Measurements from ENCODE around the gene EVPL. TPM values are rescaled to one million over a fixed set of nuclear protein-coding genes. Genes with fewer than 3 reads are reported as not detected.

The EVPL gene
- total RNA-seq, 1 donor from 2014 or later, result not detected

DNA sequence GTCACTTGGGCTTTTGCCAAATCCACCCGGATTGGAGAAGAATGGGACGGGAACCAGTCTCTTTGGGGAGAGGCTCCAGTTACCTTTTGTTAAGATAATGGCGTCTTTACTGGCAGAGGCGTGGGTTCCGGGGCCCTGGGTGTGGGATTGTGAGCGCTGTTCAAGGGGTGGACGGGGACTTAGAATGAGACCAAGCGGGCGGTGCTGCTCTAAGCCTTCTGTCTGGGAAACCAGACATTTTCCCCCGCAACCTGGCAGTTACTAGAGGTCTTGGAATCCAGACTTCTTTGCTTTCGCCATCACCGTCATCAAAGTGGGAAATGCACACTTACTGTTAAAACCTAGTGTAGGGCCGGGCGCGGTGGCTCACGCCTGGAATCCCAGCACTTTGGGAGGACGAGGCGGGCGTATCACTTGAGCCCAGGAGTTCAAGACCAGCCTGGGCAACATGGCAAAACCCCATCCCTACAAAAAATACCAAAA, 47.4 kb downstream of the EVPL start:
- peaks cover 25% of the 10 kb centered on the region for H3K4me1 ChIP-seq (ENCODE audit: insufficient read depth, low read length)
- Mint-ChIP-seq H3K4me1 (ENCODE audit: low read depth, unreplicated experiment) (peaks cover 44% of the 10 kb centered on the region), H3K27me3 (ENCODE audit: low read depth, unreplicated experiment) (no peaks in the 10 kb centered on the region), H3K4me3 (ENCODE audit: unreplicated experiment) (peak overlapping the region; percentile 98), H3K9me3 (ENCODE audit: unreplicated experiment) (no peaks in the 10 kb centered on the region), H3K27ac (ENCODE audit: unreplicated experiment) (peak overlapping the region; percentile 100), H3K36me3 (ENCODE audit: low read depth, unreplicated experiment) (peaks cover 7% of the 10 kb centered on the region)
- H4K20me1 ChIP-seq (ENCODE audit: insufficient read depth, low read length), result peaks cover 14% of the 10 kb centered on the region
- H3K9ac ChIP-seq (ENCODE audit: low read length), result peak overlapping the region; percentile 93
- peak overlapping the region; percentile 81 for H3K4me3 ChIP-seq (ENCODE audit: insufficient read depth, low read depth, low read length)
- FAIRE-seq (no peak), DNase-seq (ENCODE audit: low read depth) (peak; percentile 82)
- no peak for TF ChIP-seq EZH2 (IDR thresholded peaks at IDR 0.05; ENCODE audit: insufficient read depth, low read length)
- TF ChIP-seq, protein P1, sequence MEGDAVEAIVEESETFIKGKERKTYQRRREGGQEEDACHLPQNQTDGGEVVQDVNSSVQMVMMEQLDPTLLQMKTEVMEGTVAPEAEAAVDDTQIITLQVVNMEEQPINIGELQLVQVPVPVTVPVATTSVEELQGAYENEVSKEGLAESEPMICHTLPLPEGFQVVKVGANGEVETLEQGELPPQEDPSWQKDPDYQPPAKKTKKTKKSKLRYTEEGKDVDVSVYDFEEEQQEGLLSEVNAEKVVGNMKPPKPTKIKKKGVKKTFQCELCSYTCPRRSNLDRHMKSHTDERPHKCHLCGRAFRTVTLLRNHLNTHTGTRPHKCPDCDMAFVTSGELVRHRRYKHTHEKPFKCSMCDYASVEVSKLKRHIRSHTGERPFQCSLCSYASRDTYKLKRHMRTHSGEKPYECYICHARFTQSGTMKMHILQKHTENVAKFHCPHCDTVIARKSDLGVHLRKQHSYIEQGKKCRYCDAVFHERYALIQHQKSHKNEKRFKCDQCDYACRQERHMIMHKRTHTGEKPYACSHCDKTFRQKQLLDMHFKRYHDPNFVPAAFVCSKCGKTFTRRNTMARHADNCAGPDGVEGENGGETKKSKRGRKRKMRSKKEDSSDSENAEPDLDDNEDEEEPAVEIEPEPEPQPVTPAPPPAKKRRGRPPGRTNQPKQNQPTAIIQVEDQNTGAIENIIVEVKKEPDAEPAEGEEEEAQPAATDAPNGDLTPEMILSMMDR (IDR thresholded peaks at IDR 0.05; ENCODE audit: insufficient read depth, low read depth, low read length), result no peak
- H3K27ac ChIP-seq (ENCODE audit: low read depth, low read length), result peak overlapping the region; percentile 98
- peak overlapping the region; percentile 92 for H3K4me2 ChIP-seq (ENCODE audit: low read length)
- peak overlapping the region; percentile 86 for H2AFZ ChIP-seq (ENCODE audit: low read depth, low read length)
- peaks cover 50% of the 10 kb centered on the region for H3K79me2 ChIP-seq (ENCODE audit: insufficient read depth, low read length)
- no peaks in the 10 kb centered on the region for H3K27me3 ChIP-seq (ENCODE audit: insufficient read depth, low read length)
- no peaks in the 10 kb centered on the region for H3K9me3 ChIP-seq (ENCODE audit: insufficient read depth, low read depth, low read length)
- H3K36me3 ChIP-seq (ENCODE audit: insufficient read depth, low read length), result peaks cover 2% of the 10 kb centered on the region

DNA sequence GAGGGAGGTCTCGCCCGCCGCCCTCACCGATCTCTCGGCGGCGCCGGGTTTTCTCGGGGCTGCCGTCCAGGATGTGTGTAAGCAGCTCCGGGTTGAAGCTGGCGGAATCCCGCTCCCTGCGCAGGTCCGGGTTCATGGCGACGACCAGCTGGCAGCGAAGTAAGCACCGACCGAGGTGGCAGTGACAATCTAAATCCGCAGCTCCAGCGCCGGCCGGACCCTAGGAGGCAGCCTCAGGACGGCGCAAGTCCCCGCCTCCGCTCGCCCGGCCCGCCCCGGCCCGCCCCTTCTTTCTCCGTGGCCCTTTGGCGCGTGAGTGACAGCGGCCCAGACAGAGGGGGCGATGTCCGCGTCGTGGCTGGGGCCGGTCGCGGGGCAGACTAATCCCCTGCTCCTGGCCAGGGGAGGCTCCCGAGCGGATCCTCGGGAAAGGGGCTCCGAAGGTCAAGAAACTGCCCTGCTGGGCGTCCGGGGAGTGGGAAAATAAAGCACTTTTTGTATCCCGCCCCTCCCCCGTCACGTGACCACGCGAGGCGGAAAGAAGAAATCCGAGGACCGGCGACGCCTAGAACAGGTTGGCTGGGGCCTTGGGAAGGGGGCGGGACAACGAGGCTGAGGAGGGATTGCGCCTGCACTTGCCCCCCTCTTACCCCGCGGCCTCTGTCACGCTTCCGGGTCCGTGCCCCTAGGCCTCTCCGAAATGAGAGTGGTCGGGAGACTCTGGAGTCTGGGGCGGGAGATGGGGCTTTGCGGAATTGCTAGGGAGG, 48.0 kb downstream of the EVPL start, which contains the start of the genes ACOX1 and TEN1:
Gene ACOX1 (minus strand): TSS at position 229 of the 767 bp plus-strand sequence. CDS start 93 bp downstream, at position 136.
Gene TEN1 (plus strand): TSS at position 303 of the 767 bp plus-strand sequence. CDS start 6,953 bp downstream, outside the sequence.
- peak within 1 kb of the TSS; percentile 100 for H3K27ac Mint-ChIP-seq (ENCODE audit: unreplicated experiment)
- no peak for TF ChIP-seq EZH2 (IDR thresholded peaks at IDR 0.05; ENCODE audit: insufficient read depth, low read length)
- TF ChIP-seq, protein P1 (IDR thresholded peaks at IDR 0.05; ENCODE audit: insufficient read depth, low read depth, low read length), result no peak
- Histone ChIP-seq H2AFZ (ENCODE audit: low read depth, low read length) (peak within 1 kb of the TSS; percentile 86), H3K27ac (ENCODE audit: low read depth, low read length) (peak within 1 kb of the TSS; percentile 98), H3K36me3 (ENCODE audit: insufficient read depth, low read length) (peaks cover 4% of the 10 kb centered on the region), H3K9me3 (ENCODE audit: insufficient read depth, low read depth, low read length) (no peaks in the 10 kb centered on the region), H4K20me1 (ENCODE audit: insufficient read depth, low read length) (peaks cover 18% of the 10 kb centered on the region), H3K79me2 (ENCODE audit: insufficient read depth, low read length) (peaks cover 51% of the 10 kb centered on the region), H3K27me3 (ENCODE audit: insufficient read depth, low read length) (no peaks in the 10 kb centered on the region), H3K4me3 (ENCODE audit: insufficient read depth, low read depth, low read length) (peak within 1 kb of the TSS; percentile 81), H3K4me2 (ENCODE audit: low read length) (peak within 1 kb of the TSS; percentile 92), H3K9ac (ENCODE audit: low read length) (peak within 1 kb of the TSS; percentile 93), H3K4me1 (ENCODE audit: insufficient read depth, low read length) (peaks cover 23% of the 10 kb centered on the region)
- H3K9me3 Mint-ChIP-seq (ENCODE audit: unreplicated experiment), result no peaks in the 10 kb centered on the region
- peak within 1 kb of the TSS; percentile 98 for H3K4me3 Mint-ChIP-seq (ENCODE audit: unreplicated experiment)
- peaks cover 10% of the 10 kb centered on the region for H3K36me3 Mint-ChIP-seq (ENCODE audit: low read depth, unreplicated experiment)
- no peak for FAIRE-seq
- H3K27me3 Mint-ChIP-seq (ENCODE audit: low read depth, unreplicated experiment), result no peaks in the 10 kb centered on the region
- peak; percentile 95 for DNase-seq (ENCODE audit: low read depth)
- peaks cover 44% of the 10 kb centered on the region for H3K4me1 Mint-ChIP-seq (ENCODE audit: low read depth, unreplicated experiment)

Data from astrocyte (in vitro differentiated cells and primary cell).